ENCODE results near the gene CHRM4.
"Not testable (repeated sequence)": the region's sequence is repeated elsewhere in the genome, so short reads cannot be mapped to it uniquely, and the experiment has no call there.

CHRM4 gene

GRCh38 chr11:46376258-46377050, 15.1 kb downstream of the CHRM4 start:
- DNase-seq (ENCODE audit: low spot score), result no peak
- in situ Hi-C loops (cut with MboI; ENCODE audit: low sequenced_read_pairs, unreplicated experiment), result no loop called here
- no peak for TF ChIP-seq CTCF (IDR thresholded peaks at IDR 0.05; ENCODE audit: borderline replicate concordance, control extremely low read depth, extremely low read depth, insufficient read depth, missing control alignments)

GRCh38 chr11:46375392-46376101, 16.0 kb downstream of the CHRM4 start:
- DNase-seq (ENCODE audit: low spot score), result no peak

GRCh38 chr11:46374815-46375214, 16.8 kb downstream of the CHRM4 start:
- in situ Hi-C loops (cut with MboI; ENCODE audit: low sequenced_read_pairs, unreplicated experiment), result no loop called here
- DNase-seq (ENCODE audit: low spot score), result no peak
- TF ChIP-seq CTCF (IDR thresholded peaks at IDR 0.05; ENCODE audit: borderline replicate concordance, control extremely low read depth, extremely low read depth, insufficient read depth, missing control alignments), result no peak

More at GRCh38 chr11:46375392-46376101, 16.0 kb downstream of the CHRM4 start:
- in situ Hi-C loops (cut with MboI; ENCODE audit: low sequenced_read_pairs, unreplicated experiment), result no loop called here
- TF ChIP-seq CTCF (IDR thresholded peaks at IDR 0.05; ENCODE audit: borderline replicate concordance, control extremely low read depth, extremely low read depth, insufficient read depth, missing control alignments), result no peak

- DNase-seq (ENCODE audit: low spot score), result no peak
- TF ChIP-seq CTCF (IDR thresholded peaks at IDR 0.05; ENCODE audit: borderline replicate concordance, control extremely low read depth, extremely low read depth, insufficient read depth, missing control alignments), result no peak
- in situ Hi-C loops (cut with MboI; ENCODE audit: low sequenced_read_pairs, unreplicated experiment), result no loop called here
These were observed 17.5 kb downstream of the CHRM4 start for GRCh38 chr11:46373787-46374740.

GRCh38 chr11:46372501-46372900, 19.1 kb downstream of the CHRM4 start:
- in situ Hi-C loops (cut with MboI; ENCODE audit: low sequenced_read_pairs, unreplicated experiment), result not testable (repeated sequence)

GRCh38 chr11:46372086-46372485, 19.5 kb downstream of the CHRM4 start:
- no peak for TF ChIP-seq CTCF (IDR thresholded peaks at IDR 0.05; ENCODE audit: borderline replicate concordance, control extremely low read depth, extremely low read depth, insufficient read depth, missing control alignments)
- in situ Hi-C loops (cut with MboI; ENCODE audit: low sequenced_read_pairs, unreplicated experiment), result no loop called here
- no peak for DNase-seq (ENCODE audit: low spot score)

More at GRCh38 chr11:46372501-46372900, 19.1 kb downstream of the CHRM4 start:
- not testable (repeated sequence) for DNase-seq (ENCODE audit: low spot score)

GRCh38 chr11:46371262-46371661, 20.3 kb downstream of the CHRM4 start:
- in situ Hi-C loops (cut with MboI; ENCODE audit: low sequenced_read_pairs, unreplicated experiment); DNase-seq (ENCODE audit: low spot score): not testable (repeated sequence)
